Measurements from ENCODE around the gene MLF1. TPM values are rescaled to one million over a fixed set of nuclear protein-coding genes. Genes with fewer than 3 reads are reported as not detected.
A peak's percentile ranks its signal among the peaks of the same experiment; 100 is the strongest.

MLF1 gene
- 1 to 10 TPM; 3.1 to 8.1 (median 3.6) TPM for total RNA-seq
- long read RNA-seq, donor 1, transcript MLF1-201 (7 exons, 2,203 nt): major isoform, 5 of 12 reads
- long read RNA-seq, donor 1, partial matches to known transcripts: 0 of 12 reads
- long read RNA-seq, donor 1, other reads (novel, unspliced or antisense): 4 of 12 reads
- long read RNA-seq, donor 2, partial matches to known transcripts: 0 of 4 reads
- long read RNA-seq, donor 2, other reads (novel, unspliced or antisense): 0 of 4 reads

GRCh38 chr3:158570999-158571702, at the start of gene MLF1:
Gene MLF1, plus strand, starts transcription at chr3:158571194. Its CDS starts 107 bp downstream, at chr3:158571301.
- TF ChIP-seq CTCF (IDR thresholded peaks at IDR 0.05): no peak
- Histone ChIP-seq H3K36me3 (ENCODE audit: low read depth) (no peaks in the 10 kb centered on the region), H3K4me3 (peak within 1 kb of the TSS; percentile 3), H3K4me1 (ENCODE audit: low read depth) (no peaks in the 10 kb centered on the region), H3K9me3 (no peaks in the 10 kb centered on the region)
- intact Hi-C loops (cut with DNase I, micrococcal nuclease): no loop called here
- peak; percentile 94 to 97 (median 97) for DNase-seq
- peak; percentile 100 for ATAC-seq

- no peak for TF ChIP-seq CTCF (IDR thresholded peaks at IDR 0.05)
- Histone ChIP-seq H3K4me3 (no peak overlapping the region), H3K9me3 (no peaks in the 10 kb centered on the region), H3K4me1 (ENCODE audit: low read depth) (no peaks in the 10 kb centered on the region), H3K36me3 (ENCODE audit: low read depth) (no peaks in the 10 kb centered on the region)
- no peak for ATAC-seq
- intact Hi-C loops (cut with DNase I, micrococcal nuclease): no loop called here
- no peak for DNase-seq
Observed at GRCh38 chr3:158522221-158523136, 48.5 kb upstream of the MLF1 start.

GRCh38 chr3:158528076-158528674, 42.8 kb upstream of the MLF1 start:
- no peak for ATAC-seq
- Histone ChIP-seq H3K9me3 (no peaks in the 10 kb centered on the region), H3K36me3 (ENCODE audit: low read depth) (no peaks in the 10 kb centered on the region), H3K4me3 (no peak overlapping the region), H3K4me1 (ENCODE audit: low read depth) (no peaks in the 10 kb centered on the region)
- TF ChIP-seq CTCF (IDR thresholded peaks at IDR 0.05): no peak
- DNase-seq: no peak
- intact Hi-C loops (cut with DNase I, micrococcal nuclease): no loop called here

GRCh38 chr3:158531334-158531733, 39.7 kb upstream of the MLF1 start:
- no peak for TF ChIP-seq CTCF (IDR thresholded peaks at IDR 0.05)
- H3K36me3 ChIP-seq (ENCODE audit: low read depth): no peaks in the 10 kb centered on the region
- H3K4me1 ChIP-seq (ENCODE audit: low read depth): no peaks in the 10 kb centered on the region
- intact Hi-C loops (cut with DNase I, micrococcal nuclease): loop anchor here in 1 of 2 donors (5.0 kb wide), 1 partner anchor 89 kb away; no protein-coding TSS in a partner anchor
- ATAC-seq (no peak), DNase-seq (no peak)
- H3K4me3 ChIP-seq: no peak overlapping the region
- H3K9me3 ChIP-seq: no peaks in the 10 kb centered on the region

- no peaks in the 10 kb centered on the region for H3K9me3 ChIP-seq
- DNase-seq (peak in 1 of 3 donors; percentile 13), ATAC-seq (no peak)
- H3K4me3 ChIP-seq: no peak overlapping the region
- TF ChIP-seq CTCF (IDR thresholded peaks at IDR 0.05): no peak
- H3K36me3 ChIP-seq (ENCODE audit: low read depth): no peaks in the 10 kb centered on the region
- no peaks in the 10 kb centered on the region for H3K4me1 ChIP-seq (ENCODE audit: low read depth)
- intact Hi-C loops (cut with DNase I, micrococcal nuclease): loop anchor here in 1 of 2 donors (5.0 kb wide), 1 partner anchor 90 kb away; no protein-coding TSS in a partner anchor
Observed at GRCh38 chr3:158532099-158532734, 38.8 kb upstream of the MLF1 start.
